Measurements from ENCODE around the gene CDC37L1.
A peak's percentile ranks its signal among the peaks of the same experiment; 100 is the strongest.
"Not testable (repeated sequence)": the region's sequence is repeated elsewhere in the genome, so short reads cannot be mapped to it uniquely, and the experiment has no call there.

The CDC37L1 gene

GRCh38 chr9:4679268-4680172, at the start of gene CDC37L1:
Gene CDC37L1, plus strand, starts transcription at chr9:4679569. Its CDS starts 199 bp downstream, at chr9:4679768.
- DNase-seq (ENCODE audit: insufficient read length, low spot score): peak; percentile 90
- FAIRE-seq: peak; percentile 89

- no peak for FAIRE-seq
Measured at GRCh38 chr9:4630836-4631235, 48.5 kb upstream of the CDC37L1 start.

GRCh38 chr9:4638968-4639367, 40.4 kb upstream of the CDC37L1 start:
- DNase-seq (ENCODE audit: insufficient read length, low spot score) (no peak), FAIRE-seq (no peak)

More at GRCh38 chr9:4630836-4631235, 48.5 kb upstream of the CDC37L1 start:
- no peak for DNase-seq (ENCODE audit: insufficient read length, low spot score)

DNA sequence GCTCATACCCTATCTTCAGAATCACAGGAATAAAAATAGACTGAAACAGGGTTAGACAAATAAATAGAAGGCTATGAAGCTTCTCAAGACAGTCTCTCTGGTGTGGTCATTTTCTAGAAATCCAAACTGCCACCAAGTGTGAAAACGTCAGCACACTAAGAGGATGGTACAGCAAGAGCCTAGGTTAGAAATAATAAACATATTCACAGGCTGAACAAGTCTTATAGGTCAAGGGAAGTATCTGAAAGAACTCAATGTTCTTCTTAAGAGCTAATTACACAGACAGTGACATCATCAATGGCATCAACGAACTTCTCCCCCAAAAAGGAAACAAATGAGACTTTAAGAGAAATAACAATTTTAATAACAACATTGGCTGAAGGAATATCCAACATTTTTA, 39.9 kb upstream of the CDC37L1 start:
- FAIRE-seq (no peak), DNase-seq (ENCODE audit: insufficient read length, low spot score) (no peak)

- FAIRE-seq: no peak
- DNase-seq (ENCODE audit: insufficient read length, low spot score): peak; percentile 14
Measured at GRCh38 chr9:4640027-4640426, 39.3 kb upstream of the CDC37L1 start.

DNA sequence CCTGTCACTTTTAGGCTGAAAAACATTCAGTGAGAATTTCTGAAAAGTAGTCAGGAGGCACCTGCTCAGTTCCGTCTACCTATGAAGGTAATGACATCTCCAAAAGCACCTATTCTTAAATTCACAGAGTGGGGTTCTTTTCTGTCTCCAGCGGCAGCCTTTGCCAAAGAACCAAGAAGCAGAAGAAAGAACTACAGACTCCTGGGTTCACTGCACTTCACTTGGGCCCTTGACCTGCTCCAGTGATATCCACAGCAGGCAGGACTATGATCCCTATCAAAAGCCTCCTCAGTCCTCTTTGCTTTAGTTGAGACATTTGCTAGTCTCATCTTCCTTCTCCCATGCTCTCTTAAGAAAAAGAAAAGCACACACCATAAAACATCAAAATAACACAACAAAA, 37.0 kb upstream of the CDC37L1 start:
- FAIRE-seq: no peak
- no peak for DNase-seq (ENCODE audit: insufficient read length, low spot score)

DNA sequence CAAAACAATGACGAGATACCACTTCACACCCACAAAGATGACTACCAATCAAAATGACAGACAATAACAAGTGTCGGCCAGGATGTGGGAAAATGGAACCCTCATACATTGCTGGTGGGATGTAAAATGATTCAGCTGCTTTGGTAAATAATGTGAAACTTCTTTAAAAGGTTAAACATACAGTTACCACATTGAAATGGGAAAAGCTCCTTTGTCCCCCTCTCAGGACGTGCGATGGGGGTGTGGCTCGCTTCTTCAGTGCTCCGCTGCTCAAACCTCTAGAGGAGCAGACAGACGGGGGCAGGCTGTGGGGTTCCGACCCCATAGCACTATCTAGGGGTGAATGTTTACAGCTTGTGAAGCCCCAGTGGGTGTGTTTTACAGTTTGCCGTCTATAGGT, 25.3 kb upstream of the CDC37L1 start:
- no peak for FAIRE-seq

GRCh38 chr9:4654538-4654937, 24.8 kb upstream of the CDC37L1 start:
- FAIRE-seq (no peak), DNase-seq (ENCODE audit: insufficient read length, low spot score) (no peak)

More for the DNA sequence above, 25.3 kb upstream of the CDC37L1 start:
- DNase-seq (ENCODE audit: insufficient read length, low spot score): no peak

DNA sequence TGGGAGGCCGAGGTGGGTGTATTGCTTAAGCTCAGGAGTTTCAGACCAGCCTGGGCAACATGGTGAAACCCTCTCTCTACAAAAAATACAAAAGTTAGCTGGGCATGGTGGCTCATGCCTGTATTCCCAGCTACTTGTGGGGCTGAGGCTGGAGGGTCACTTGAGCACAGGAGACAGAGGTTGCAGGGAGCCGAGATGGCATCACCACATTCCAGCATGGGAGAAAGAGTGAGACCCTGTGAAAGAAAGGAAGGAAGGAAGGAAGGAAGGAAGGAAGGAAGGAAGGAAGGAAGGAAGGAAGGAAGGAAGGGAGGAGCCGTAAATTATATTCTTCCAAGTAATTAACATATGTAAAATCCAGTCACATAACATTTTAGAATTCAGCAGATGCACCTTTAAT, 23.2 kb upstream of the CDC37L1 start:
- not testable (repeated sequence) for FAIRE-seq; DNase-seq (ENCODE audit: insufficient read length, low spot score)

GRCh38 chr9:4656621-4657020, 22.7 kb upstream of the CDC37L1 start:
- FAIRE-seq (no peak), DNase-seq (ENCODE audit: insufficient read length, low spot score) (no peak)

GRCh38 chr9:4657426-4658159, 21.8 kb upstream of the CDC37L1 start:
- FAIRE-seq: no peak
- DNase-seq (ENCODE audit: insufficient read length, low spot score): no peak

GRCh38 chr9:4660665-4661064, 18.7 kb upstream of the CDC37L1 start:
- FAIRE-seq; DNase-seq (ENCODE audit: insufficient read length, low spot score): not testable (repeated sequence)

- no peak for FAIRE-seq
- DNase-seq (ENCODE audit: insufficient read length, low spot score): no peak
Measured at GRCh38 chr9:4661165-4661564, 18.2 kb upstream of the CDC37L1 start.

GRCh38 chr9:4661611-4662010, 17.8 kb upstream of the CDC37L1 start:
- DNase-seq (ENCODE audit: insufficient read length, low spot score) (no peak), FAIRE-seq (no peak)

GRCh38 chr9:4662108-4662988, 17.0 kb upstream of the CDC37L1 start, which contains the start of gene PLPP6:
Gene PLPP6, plus strand, starts transcription at chr9:4662294. Its CDS starts 82 bp downstream, at chr9:4662376.
- FAIRE-seq (no peak), DNase-seq (ENCODE audit: insufficient read length, low spot score) (peak; percentile 81)

- DNase-seq (ENCODE audit: insufficient read length, low spot score) (no peak), FAIRE-seq (no peak)
Measured at GRCh38 chr9:4662989-4663792, 16.2 kb upstream of the CDC37L1 start.

DNA sequence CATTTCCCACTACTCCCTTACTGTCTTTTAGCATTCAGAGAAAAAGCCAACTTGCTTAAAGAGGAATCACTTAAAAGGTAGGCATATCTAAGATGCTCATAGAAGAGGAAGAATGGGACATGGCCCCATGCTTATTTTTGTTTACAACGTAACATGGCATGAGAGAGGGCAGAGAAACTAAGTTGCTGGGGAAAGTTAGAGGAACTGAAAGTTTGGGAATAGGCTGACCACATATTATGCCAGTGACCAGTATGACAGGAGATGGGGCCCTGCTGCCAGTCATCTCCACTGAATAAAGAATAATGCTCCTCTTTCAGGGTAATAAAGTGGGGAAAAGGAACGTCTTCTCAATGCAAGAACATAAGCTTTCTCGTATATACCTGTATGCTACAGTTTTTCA, 15.4 kb upstream of the CDC37L1 start:
- no peak for DNase-seq (ENCODE audit: insufficient read length, low spot score)
- no peak for FAIRE-seq

GRCh38 chr9:4665357-4665756, 14.0 kb upstream of the CDC37L1 start:
- no peak for DNase-seq (ENCODE audit: insufficient read length, low spot score)
- peak; percentile 28 for FAIRE-seq

DNA sequence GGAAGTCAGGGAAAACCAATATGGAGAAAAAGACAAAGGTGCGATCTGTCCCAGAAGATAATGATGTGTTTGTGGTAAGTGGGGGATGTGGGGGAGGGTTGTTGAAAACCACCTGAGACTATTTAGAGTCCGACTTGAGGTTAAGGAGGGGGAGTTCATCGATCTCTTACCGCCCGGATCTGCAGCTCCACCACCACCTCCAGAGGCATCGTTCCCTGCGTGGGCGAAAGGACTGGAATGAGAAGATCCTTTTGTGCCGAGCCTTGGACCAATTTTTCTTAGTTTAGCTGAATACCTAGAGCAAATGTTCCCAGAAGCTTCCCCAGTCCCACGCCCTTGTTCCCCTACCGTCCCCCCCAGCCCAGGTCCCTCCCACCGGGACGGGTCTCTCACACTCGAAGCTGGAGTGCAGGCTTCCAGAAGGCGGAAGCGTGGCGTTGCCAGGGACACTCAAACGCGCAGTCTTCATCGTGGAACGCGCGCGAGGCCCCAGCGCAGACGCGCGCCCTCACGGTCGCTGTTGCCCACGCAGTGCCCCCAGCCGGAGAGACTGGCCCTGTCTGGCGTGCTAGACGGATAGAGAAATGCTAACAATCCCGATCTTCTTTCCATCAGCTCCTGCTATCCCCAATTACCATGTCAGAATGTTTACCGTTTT, 13.2 kb upstream of the CDC37L1 start, which contains the start of gene SPATA6L:
Gene SPATA6L, minus strand, starts transcription at position 439 of the 658 bp plus-strand sequence. Its CDS starts 230 bp downstream, at position 209.
- DNase-seq (ENCODE audit: insufficient read length, low spot score): peak; percentile 62
- no peak for FAIRE-seq

All from HTR-8/SVneo (cell line).